ENCODE measurements around the gene EPHA6. TPM values are rescaled to one million over a fixed set of nuclear protein-coding genes. Genes with fewer than 3 reads are reported as not detected.

The EPHA6 gene
- total and polyA plus RNA-seq, 2 donors (not counting 1 experiment from before 2014, with no cell fraction given) = under 0.01 TPM; not detected in 1

DNA sequence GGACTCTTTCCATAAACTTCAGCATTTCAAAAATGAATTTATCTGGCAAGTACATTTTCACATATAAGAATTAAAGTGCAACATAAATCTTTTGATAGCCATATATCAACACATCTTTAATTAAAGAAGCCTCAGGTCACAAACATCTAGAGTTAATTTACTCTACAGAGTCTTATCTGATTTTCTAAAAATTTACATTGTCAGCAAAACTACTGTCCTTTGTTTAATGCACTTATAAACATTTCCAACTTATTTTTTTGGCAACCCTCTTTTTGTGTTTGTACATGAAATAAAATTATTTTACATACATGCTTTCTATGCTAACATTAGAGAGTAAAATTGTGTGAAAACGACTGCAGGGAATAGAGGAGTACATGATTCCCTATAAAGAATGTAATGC, 533.4 kb downstream of the EPHA6 start:
- Histone ChIP-seq H4K20me1 (ENCODE audit: control insufficient read depth, extremely low read depth, insufficient read depth, low read length) (no peaks in the 10 kb centered on the region), H3K4me2 (ENCODE audit: extremely low read depth, insufficient read depth, low read length) (no peak overlapping the region), H2AFZ (ENCODE audit: low read length) (no peak overlapping the region), H3K27ac (ENCODE audit: insufficient read depth, low read length) (no peak overlapping the region), H3K9ac (ENCODE audit: insufficient read depth, low read length) (no peak overlapping the region), H3K4me3 (replicated peaks in 1 of 4; ENCODE audit: control extremely low read depth in 1 of 4, insufficient read depth in 1 of 4, low read depth in 3 of 4, low read length in 4 of 4) (no peak overlapping the region), H3K79me2 (ENCODE audit: control insufficient read depth, insufficient read depth, low read length) (no peaks in the 10 kb centered on the region), H3K27me3 (ENCODE audit: control insufficient read depth, insufficient read depth, low read length) (no peaks in the 10 kb centered on the region), H3K4me1 (ENCODE audit: control insufficient read depth, extremely low read depth, insufficient read depth, low read length) (no peaks in the 10 kb centered on the region), H3K9me3 (ENCODE audit: control insufficient read depth, insufficient read depth, low read depth, low read length) (no peaks in the 10 kb centered on the region), H3K36me3 (ENCODE audit: control insufficient read depth, insufficient read depth, low read length) (no peaks in the 10 kb centered on the region)
- TF ChIP-seq EZH2 (IDR thresholded peaks at IDR 0.05; ENCODE audit: low read length, missing control alignments) (no peak), CTCF (conservative IDR thresholded peaks at IDR 0.05 in 1 of 2, IDR thresholded peaks at IDR 0.05 in 1 of 2; ENCODE audit: low read depth in 1 of 2, low read length in 2 of 2) (no peak)
- DNase-seq (ENCODE audit: low read depth in 2 of 2) = no peak

GRCh38 chr3:97350971-97351370, 536.6 kb downstream of the EPHA6 start:
- Histone ChIP-seq H3K9ac (ENCODE audit: insufficient read depth, low read length) (no peak overlapping the region), H3K9me3 (ENCODE audit: control insufficient read depth, insufficient read depth, low read depth, low read length) (no peaks in the 10 kb centered on the region), H3K4me3 (replicated peaks in 1 of 4; ENCODE audit: control extremely low read depth in 1 of 4, insufficient read depth in 1 of 4, low read depth in 3 of 4, low read length in 4 of 4) (no peak overlapping the region), H3K27me3 (ENCODE audit: control insufficient read depth, insufficient read depth, low read length) (no peaks in the 10 kb centered on the region), H4K20me1 (ENCODE audit: control insufficient read depth, extremely low read depth, insufficient read depth, low read length) (no peaks in the 10 kb centered on the region), H2AFZ (ENCODE audit: low read length) (no peak overlapping the region), H3K79me2 (ENCODE audit: control insufficient read depth, insufficient read depth, low read length) (no peaks in the 10 kb centered on the region), H3K4me2 (ENCODE audit: extremely low read depth, insufficient read depth, low read length) (no peak overlapping the region), H3K36me3 (ENCODE audit: control insufficient read depth, insufficient read depth, low read length) (no peaks in the 10 kb centered on the region), H3K4me1 (ENCODE audit: control insufficient read depth, extremely low read depth, insufficient read depth, low read length) (no peaks in the 10 kb centered on the region), H3K27ac (ENCODE audit: insufficient read depth, low read length) (no peak overlapping the region)
- TF ChIP-seq EZH2 (IDR thresholded peaks at IDR 0.05; ENCODE audit: low read length, missing control alignments) = no peak
- TF ChIP-seq CTCF (conservative IDR thresholded peaks at IDR 0.05 in 1 of 2, IDR thresholded peaks at IDR 0.05 in 1 of 2; ENCODE audit: low read depth in 1 of 2, low read length in 2 of 2) = no peak
- DNase-seq (ENCODE audit: low read depth in 2 of 2) = no peak

DNA sequence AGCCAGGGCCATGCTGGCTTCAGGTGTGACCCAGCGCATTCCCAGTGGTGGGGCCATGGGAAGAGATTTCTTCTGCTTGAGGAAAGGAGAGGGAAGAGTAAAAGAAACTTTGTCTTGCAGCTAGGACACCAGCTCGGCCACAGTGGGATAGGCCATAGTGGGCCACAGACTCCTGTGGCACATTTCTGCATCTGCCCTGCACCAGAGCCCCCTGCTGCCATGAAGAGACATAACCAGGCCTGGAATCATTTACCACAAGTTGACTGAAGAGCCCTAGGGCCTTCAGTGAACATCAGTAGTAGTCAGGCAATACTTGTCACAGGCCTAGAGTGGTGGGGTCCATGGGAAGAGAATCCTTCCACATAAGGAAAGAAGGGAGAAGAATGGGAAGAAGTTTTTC, 538.8 kb downstream of the EPHA6 start:
- TF ChIP-seq CTCF (conservative IDR thresholded peaks at IDR 0.05 in 1 of 2, IDR thresholded peaks at IDR 0.05 in 1 of 2; ENCODE audit: low read depth in 1 of 2, low read length in 2 of 2) = no peak
- TF ChIP-seq EZH2 (IDR thresholded peaks at IDR 0.05; ENCODE audit: low read length, missing control alignments) = no peak
- H3K36me3 ChIP-seq (ENCODE audit: control insufficient read depth, insufficient read depth, low read length) = no peaks in the 10 kb centered on the region
- no peaks in the 10 kb centered on the region for H3K27me3 ChIP-seq (ENCODE audit: control insufficient read depth, insufficient read depth, low read length)

More for the DNA sequence above, 538.8 kb downstream of the EPHA6 start:
- no peak for DNase-seq (ENCODE audit: low read depth in 2 of 2)
- Histone ChIP-seq H3K27ac (ENCODE audit: insufficient read depth, low read length) (no peak overlapping the region), H3K4me1 (ENCODE audit: control insufficient read depth, extremely low read depth, insufficient read depth, low read length) (no peaks in the 10 kb centered on the region), H3K79me2 (ENCODE audit: control insufficient read depth, insufficient read depth, low read length) (no peaks in the 10 kb centered on the region), H3K9ac (ENCODE audit: insufficient read depth, low read length) (no peak overlapping the region), H3K4me3 (replicated peaks in 1 of 4; ENCODE audit: control extremely low read depth in 1 of 4, insufficient read depth in 1 of 4, low read depth in 3 of 4, low read length in 4 of 4) (no peak overlapping the region), H2AFZ (ENCODE audit: low read length) (no peak overlapping the region), H4K20me1 (ENCODE audit: control insufficient read depth, extremely low read depth, insufficient read depth, low read length) (no peaks in the 10 kb centered on the region), H3K4me2 (ENCODE audit: extremely low read depth, insufficient read depth, low read length) (no peak overlapping the region), H3K9me3 (ENCODE audit: control insufficient read depth, insufficient read depth, low read depth, low read length) (no peaks in the 10 kb centered on the region)
